GM21619 (cell line): ENCODE measurements around the gene PIGV.

Experiments
- ATAC-seq: cut with Tn5 transposase; IDR thresholded peaks from one replicate; pipeline ENCODE4 v1.9.1; 2021; ENCODE audit not compliant: unreplicated experiment

The PIGV gene

GRCh38 chr1:26772687-26773086 is 15.1 kb upstream of the PIGV start:
- no peak for ATAC-seq

DNA sequence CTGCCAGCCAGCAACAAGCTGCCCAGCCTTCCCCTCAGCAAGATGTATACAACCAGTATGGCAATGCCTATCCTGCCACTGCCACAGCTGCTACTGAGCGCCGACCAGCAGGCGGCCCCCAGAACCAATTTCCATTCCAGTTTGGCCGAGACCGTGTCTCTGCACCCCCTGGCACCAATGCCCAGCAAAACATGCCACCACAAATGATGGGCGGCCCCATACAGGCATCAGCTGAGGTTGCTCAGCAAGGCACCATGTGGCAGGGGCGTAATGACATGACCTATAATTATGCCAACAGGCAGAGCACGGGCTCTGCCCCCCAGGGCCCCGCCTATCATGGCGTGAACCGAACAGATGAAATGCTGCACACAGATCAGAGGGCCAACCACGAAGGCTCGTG is 13.3 kb upstream of the PIGV start:
- no peak for ATAC-seq

- no peak for ATAC-seq
These were observed 12.1 kb upstream of the PIGV start for GRCh38 chr1:26775666-26776065.

DNA sequence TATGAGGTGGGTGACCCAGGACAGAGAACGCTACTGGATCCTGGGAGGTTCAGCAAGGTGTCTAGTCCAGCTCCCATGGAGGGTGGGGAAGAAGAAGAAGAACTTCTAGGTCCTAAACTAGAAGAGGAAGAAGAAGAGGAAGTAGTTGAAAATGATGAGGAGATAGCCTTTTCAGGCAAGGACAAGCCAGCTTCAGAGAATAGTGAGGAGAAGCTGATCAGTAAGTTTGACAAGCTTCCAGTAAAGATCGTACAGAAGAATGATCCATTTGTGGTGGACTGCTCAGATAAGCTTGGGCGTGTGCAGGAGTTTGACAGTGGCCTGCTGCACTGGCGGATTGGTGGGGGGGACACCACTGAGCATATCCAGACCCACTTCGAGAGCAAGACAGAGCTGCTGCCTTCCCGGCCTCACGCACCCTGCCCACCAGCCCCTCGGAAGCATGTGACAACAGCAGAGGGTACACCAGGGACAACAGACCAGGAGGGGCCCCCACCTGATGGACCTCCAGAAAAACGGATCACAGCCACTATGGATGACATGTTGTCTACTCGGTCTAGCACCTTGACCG is 8.6 kb upstream of the PIGV start:
- no peak for ATAC-seq

GRCh38 chr1:26780344-26780957 is 7.3 kb upstream of the PIGV start:
- ATAC-seq: no peak

DNA sequence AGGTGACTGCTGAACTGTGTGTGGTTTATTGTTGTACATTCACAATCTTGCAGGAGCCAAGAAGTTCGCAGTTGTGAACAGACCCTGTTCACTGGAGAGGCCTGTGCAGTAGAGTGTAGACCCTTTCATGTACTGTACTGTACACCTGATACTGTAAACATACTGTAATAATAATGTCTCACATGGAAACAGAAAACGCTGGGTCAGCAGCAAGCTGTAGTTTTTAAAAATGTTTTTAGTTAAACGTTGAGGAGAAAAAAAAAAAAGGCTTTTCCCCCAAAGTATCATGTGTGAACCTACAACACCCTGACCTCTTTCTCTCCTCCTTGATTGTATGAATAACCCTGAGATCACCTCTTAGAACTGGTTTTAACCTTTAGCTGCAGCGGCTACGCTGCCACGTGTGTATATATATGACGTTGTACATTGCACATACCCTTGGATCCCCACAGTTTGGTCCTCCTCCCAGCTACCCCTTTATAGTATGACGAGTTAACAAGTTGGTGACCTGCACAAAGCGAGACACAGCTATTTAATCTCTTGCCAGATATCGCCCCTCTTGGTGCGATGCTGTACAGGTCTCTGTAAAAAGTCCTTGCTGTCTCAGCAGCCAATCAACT is 6.4 kb upstream of the PIGV start:
- no peak for ATAC-seq

DNA sequence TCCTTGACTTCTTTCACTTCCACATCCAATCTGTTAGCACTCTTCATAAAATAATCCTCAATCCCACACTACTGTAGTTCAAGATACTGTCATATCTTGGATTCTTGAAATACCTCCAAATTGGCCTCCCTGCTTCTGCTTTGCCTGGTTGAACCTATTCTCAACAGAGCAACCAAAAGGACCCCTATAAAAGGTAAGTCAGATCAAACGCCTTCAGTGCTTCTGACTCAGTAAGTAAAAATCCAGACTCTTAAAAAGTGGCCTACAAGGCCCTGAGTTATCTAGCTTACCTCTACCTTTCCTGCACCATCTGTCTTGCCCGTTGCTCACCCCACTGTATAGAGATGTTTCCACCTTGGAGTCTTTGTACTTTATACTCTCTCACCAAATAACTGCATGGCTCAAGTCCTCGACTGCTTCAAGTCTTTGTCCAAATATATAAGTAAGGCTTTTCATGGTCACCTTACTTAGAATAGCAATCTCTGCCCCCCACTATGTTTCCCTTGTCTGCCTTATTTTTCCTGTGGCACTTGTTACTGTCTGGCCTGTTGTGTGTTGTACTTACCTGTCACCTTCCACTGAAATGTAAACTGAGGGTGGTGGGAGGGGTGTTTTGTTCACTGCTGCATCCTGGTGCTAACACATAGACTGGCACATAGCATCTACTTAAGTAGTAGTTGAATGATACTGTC is 5.1 kb upstream of the PIGV start:
- no peak for ATAC-seq

- no peak for ATAC-seq
These were observed 4.1 kb upstream of the PIGV start for GRCh38 chr1:26783646-26784022.

GRCh38 chr1:26784023-26784871 is 3.5 kb upstream of the PIGV start:
- ATAC-seq: no peak

DNA sequence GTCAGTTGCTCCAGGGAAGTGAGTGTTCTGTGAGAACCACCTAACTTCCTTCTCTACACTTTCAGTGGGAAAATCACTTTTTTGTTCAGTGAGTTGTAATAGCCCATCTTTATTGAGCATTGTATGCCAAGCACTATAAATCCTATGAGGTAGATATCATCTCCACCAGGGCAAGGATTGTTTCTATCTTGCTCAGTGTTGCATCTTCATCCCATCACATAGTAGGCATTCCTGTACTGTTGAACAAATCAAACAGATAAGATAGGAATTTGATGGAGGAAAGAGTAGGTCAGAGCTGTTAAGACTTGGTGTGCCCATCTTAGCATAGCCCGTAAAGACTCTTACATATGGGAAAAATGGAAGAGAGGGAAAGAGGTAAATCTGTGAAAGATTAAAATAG is 2.9 kb upstream of the PIGV start:
- no peak for ATAC-seq

DNA sequence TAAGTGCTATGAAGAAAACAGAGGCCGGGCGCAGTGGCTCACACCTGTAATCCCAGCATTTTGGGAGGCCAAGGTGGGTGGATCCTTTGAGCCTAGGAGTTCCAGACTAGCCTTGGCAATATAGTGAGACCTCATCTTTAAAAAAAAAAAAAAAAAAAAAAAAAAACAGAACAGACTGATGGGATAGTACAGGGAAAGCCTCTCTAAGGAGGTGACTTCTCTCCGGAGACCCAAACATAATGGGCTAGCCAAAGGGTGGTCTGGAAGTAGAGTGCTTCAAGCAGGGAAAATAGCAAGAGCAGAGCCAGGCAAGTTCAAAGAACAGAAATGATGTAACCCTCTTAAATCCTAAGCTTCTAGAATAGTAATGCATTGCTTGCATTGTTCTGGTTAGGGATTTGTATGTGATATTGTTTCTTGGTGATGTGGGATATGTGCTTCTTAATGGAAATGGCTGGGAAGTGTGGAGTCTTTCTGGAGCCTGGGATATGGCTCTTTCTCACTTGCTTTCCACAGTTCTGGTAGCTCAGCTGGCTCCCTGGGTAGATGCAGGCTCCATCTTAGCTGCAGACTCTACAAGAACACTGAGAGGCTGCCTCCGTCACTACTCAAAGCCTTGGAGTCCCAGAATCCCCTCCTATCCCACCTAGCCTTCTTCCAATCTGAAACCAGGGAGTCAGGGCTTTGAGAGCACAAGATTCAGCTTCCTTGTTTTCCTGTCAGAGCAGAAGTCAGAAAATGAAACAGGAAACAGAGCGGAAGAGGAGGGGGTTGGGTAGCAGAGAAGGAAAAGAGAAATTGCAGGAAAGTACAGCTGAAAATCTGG is 1.9 kb upstream of the PIGV start:
- ATAC-seq: no peak

GRCh38 chr1:26786437-26787380 is 1.0 kb upstream of the PIGV start:
- ATAC-seq: no peak

- peak; percentile 43 for ATAC-seq
These were observed 407 bp upstream of the PIGV start for GRCh38 chr1:26787381-26787705.

GRCh38 chr1:26788515-26788785 is 700 bp downstream of the PIGV start:
- no peak for ATAC-seq

DNA sequence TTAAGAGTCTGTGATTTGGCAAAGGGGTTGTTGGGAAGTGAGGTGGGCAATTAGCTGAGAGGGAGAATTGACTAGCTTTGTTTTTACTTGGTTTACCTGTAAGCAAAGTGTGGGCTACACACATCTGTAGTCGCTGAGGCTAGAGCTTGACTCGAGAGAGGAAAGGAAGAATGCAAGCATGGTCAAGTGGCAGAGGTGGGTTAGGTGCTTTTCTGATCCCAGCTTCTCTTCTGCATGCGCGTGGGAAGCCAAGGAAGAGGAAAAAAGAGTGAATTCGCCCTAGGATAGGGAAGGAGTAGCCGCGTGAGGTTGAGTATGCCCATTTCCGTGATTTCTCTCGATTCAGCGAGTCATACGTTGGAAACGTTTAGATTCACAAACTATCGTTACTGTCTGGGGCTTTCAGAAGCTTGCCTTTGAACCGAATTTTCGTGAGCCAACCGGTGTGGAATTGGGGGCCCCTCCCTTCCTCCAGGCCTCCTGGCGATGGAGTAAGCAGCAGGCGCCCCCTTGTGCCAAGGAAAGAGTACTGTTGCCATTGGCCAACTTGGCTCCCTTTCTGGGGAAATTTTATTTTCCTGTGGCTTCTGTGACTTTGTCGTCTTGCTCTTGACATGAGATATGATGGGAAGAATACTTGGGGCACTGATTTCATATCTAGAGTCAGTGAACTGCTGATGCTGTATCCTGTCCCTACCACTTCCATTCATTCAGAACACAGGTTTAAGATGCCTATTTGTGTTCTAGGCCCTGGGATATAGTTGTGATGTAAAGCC is 1.3 kb downstream of the PIGV start:
- ATAC-seq: no peak

GRCh38 chr1:26789612-26789865 is 1.8 kb downstream of the PIGV start:
- no peak for ATAC-seq

GRCh38 chr1:26789931-26790330 is 2.2 kb downstream of the PIGV start:
- no peak for ATAC-seq

GRCh38 chr1:26790551-26790953 is 2.8 kb downstream of the PIGV start:
- ATAC-seq: no peak

GRCh38 chr1:26791148-26791547 is 3.4 kb downstream of the PIGV start:
- ATAC-seq: no peak
